ENCODE data around the gene CPSF4L. TPM values are rescaled to one million over a fixed set of nuclear protein-coding genes. Genes with fewer than 3 reads are reported as not detected.

CPSF4L gene
- total and polyA plus RNA-seq, 2 of the 13 experiments (the other 11 are each of a cell fraction or from before 2014, with no cell fraction given) = 0.73 to 1.6 TPM

- TF ChIP-seq ZNF746 (CRISPR knock-in tag; IDR thresholded peaks at IDR 0.05) (no peak), NAIF1 (CRISPR knock-in tag; IDR thresholded peaks at IDR 0.05; ENCODE audit: borderline replicate concordance) (no peak), ZNF329 (CRISPR knock-in tag; IDR thresholded peaks at IDR 0.05; ENCODE audit: low read depth) (no peak), ZNF674 (CRISPR knock-in tag; IDR thresholded peaks at IDR 0.05; ENCODE audit: low read depth) (no peak), ZNF574 (CRISPR knock-in tag; IDR thresholded peaks at IDR 0.05) (no peak), ZNF749 (CRISPR knock-in tag; IDR thresholded peaks at IDR 0.05; ENCODE audit: borderline replicate concordance) (no peak), FOXP1 (IDR thresholded peaks at IDR 0.05) (no peak), FOXP1 (CRISPR knock-in tag; IDR thresholded peaks at IDR 0.05) (no peak), SRY (CRISPR knock-in tag; IDR thresholded peaks at IDR 0.05) (no peak), SALL1 (CRISPR knock-in tag; IDR thresholded peaks at IDR 0.05) (0 out of 2 replicates have a peak, but pooled peaks have one; percentile 32), SAP130 (CRISPR knock-in tag; IDR thresholded peaks at IDR 0.05; ENCODE audit: low read depth) (0 out of 2 replicates have a peak, but pooled peaks have one; percentile 16), PRPF4 (IDR thresholded peaks at IDR 0.05; ENCODE audit: low read depth, low read length, poor library complexity, severe bottlenecking) (peak; percentile 42), ZNF883 (CRISPR knock-in tag; IDR thresholded peaks at IDR 0.05; ENCODE audit: not compliant biosample characterization) (no peak), FOXA1 (IDR thresholded peaks at IDR 0.05) (no peak), FOXA1 (CRISPR knock-in tag; IDR thresholded peaks at IDR 0.05) (no peak), ZNF569 (CRISPR knock-in tag; IDR thresholded peaks at IDR 0.05; ENCODE audit: borderline replicate concordance) (no peak), ZNF644 (CRISPR knock-in tag; IDR thresholded peaks at IDR 0.05; ENCODE audit: low read depth) (no peak), BCL3 (CRISPR knock-in tag; IDR thresholded peaks at IDR 0.05) (no peak), GATAD2A (CRISPR knock-in tag; IDR thresholded peaks at IDR 0.05) (0 out of 2 replicates have a peak, but pooled peaks have one; percentile 12), FOXK2 (IDR thresholded peaks at IDR 0.05) (no peak), ZNF501 (CRISPR knock-in tag; IDR thresholded peaks at IDR 0.05) (0 out of 2 replicates have a peak, but pooled peaks have one; percentile 11), PRDM4 (CRISPR knock-in tag; IDR thresholded peaks at IDR 0.05; ENCODE audit: borderline replicate concordance) (no peak), ZMYM2 (CRISPR knock-in tag; IDR thresholded peaks at IDR 0.05) (no peak), SIX1 (CRISPR knock-in tag; IDR thresholded peaks at IDR 0.05; ENCODE audit: borderline replicate concordance) (no peak), SOX5 (CRISPR knock-in tag; IDR thresholded peaks at IDR 0.05; ENCODE audit: borderline replicate concordance) (no peak)
Observed at GRCh38 chr17:73297934-73298861, 36.5 kb upstream of the CPSF4L start (continued).

Measured in HepG2 (cell line).